ENCODE results near the gene SLC25A36. TPM values are rescaled to one million over a fixed set of nuclear protein-coding genes. Genes with fewer than 3 reads are reported as not detected.

Gene SLC25A36
- total RNA-seq, 2 donors from 2014 or later = 82.6 to 101 TPM

DNA sequence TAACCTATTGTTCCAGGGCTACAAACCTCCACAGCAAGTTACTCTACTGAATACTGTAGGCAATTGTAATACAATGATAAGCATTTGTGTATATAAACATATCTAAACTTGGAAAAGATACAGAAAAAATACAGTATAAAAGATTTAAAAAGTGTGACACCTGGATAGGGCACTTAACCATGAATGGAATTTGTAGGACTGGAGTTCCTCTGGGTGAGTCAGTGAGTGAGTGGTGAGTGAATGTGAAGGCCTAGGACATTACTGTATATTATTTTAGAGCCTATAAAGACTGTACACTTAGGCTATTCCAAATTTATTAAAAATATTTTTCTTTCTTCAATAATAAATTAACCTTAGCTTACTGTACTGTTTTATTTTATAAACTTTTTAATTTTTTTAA lies 38.4 kb upstream of the SLC25A36 start:
- no peak overlapping the region for H3K9ac ChIP-seq (ENCODE audit: extremely low read depth, low read length, poor library complexity, severe bottlenecking)
- DNase-seq = no peak
- no peaks in the 10 kb centered on the region for H3K36me3 ChIP-seq (ENCODE audit: control insufficient read depth, insufficient read depth, low read length)
- no peaks in the 10 kb centered on the region for H3K4me1 ChIP-seq (ENCODE audit: control insufficient read depth, insufficient read depth, low read length)
- TF ChIP-seq, protein P1, sequence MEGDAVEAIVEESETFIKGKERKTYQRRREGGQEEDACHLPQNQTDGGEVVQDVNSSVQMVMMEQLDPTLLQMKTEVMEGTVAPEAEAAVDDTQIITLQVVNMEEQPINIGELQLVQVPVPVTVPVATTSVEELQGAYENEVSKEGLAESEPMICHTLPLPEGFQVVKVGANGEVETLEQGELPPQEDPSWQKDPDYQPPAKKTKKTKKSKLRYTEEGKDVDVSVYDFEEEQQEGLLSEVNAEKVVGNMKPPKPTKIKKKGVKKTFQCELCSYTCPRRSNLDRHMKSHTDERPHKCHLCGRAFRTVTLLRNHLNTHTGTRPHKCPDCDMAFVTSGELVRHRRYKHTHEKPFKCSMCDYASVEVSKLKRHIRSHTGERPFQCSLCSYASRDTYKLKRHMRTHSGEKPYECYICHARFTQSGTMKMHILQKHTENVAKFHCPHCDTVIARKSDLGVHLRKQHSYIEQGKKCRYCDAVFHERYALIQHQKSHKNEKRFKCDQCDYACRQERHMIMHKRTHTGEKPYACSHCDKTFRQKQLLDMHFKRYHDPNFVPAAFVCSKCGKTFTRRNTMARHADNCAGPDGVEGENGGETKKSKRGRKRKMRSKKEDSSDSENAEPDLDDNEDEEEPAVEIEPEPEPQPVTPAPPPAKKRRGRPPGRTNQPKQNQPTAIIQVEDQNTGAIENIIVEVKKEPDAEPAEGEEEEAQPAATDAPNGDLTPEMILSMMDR (conservative IDR thresholded peaks at IDR 0.05) = no peak
- peaks cover 13% of the 10 kb centered on the region for H3K27me3 ChIP-seq (ENCODE audit: control insufficient read depth, insufficient read depth, low read length, poor library complexity, severe bottlenecking)
- Mint-ChIP-seq H3K27ac (no peak overlapping the region), H3K4me1 (peaks cover under 1% of the 10 kb centered on the region), H3K36me3 (ENCODE audit: low read depth) (no peaks in the 10 kb centered on the region), H3K27me3 (ENCODE audit: insufficient read depth) (peaks cover 4% of the 10 kb centered on the region), H3K4me3 (no peak overlapping the region), H3K9me3 (no peaks in the 10 kb centered on the region)
- no peaks in the 10 kb centered on the region for H3K9me3 ChIP-seq (ENCODE audit: control insufficient read depth, low read length)
- H3K4me3 ChIP-seq (ENCODE audit: low read length) = no peak overlapping the region
- H3K27ac ChIP-seq (ENCODE audit: low read depth, low read length) = no peak overlapping the region

DNA sequence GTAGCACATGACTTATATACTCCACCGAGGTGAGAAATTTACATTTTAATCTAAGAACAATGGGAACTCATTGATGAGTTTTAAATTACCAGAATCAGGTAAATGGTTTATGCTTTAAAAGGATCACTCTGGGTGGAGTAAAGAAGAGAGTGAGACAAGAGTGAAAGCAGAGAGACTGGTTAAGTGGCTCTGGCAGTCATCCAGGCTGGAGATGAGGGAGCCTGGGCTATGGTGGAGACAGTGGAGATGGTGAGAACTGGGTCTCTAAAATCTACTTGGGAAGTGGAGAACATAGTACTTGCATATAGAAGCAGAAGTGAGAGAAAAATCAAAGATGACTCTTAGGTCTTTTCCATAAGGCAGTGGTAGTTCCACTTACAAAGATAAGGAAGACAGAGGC lies 37.1 kb upstream of the SLC25A36 start:
- Histone ChIP-seq H3K27me3 (ENCODE audit: control insufficient read depth, insufficient read depth, low read length, poor library complexity, severe bottlenecking) (peaks cover 13% of the 10 kb centered on the region), H3K9me3 (ENCODE audit: control insufficient read depth, low read length) (no peaks in the 10 kb centered on the region), H3K9ac (ENCODE audit: extremely low read depth, low read length, poor library complexity, severe bottlenecking) (no peak overlapping the region), H3K36me3 (ENCODE audit: control insufficient read depth, insufficient read depth, low read length) (no peaks in the 10 kb centered on the region), H3K4me3 (ENCODE audit: low read length) (no peak overlapping the region), H3K27ac (ENCODE audit: low read depth, low read length) (no peak overlapping the region), H3K4me1 (ENCODE audit: control insufficient read depth, insufficient read depth, low read length) (no peaks in the 10 kb centered on the region)
- Mint-ChIP-seq H3K27ac (no peak overlapping the region), H3K4me3 (no peak overlapping the region), H3K4me1 (no peaks in the 10 kb centered on the region), H3K9me3 (no peaks in the 10 kb centered on the region), H3K27me3 (ENCODE audit: insufficient read depth) (peaks cover 4% of the 10 kb centered on the region), H3K36me3 (ENCODE audit: low read depth) (no peaks in the 10 kb centered on the region)
- WGBS, 2 experiments (ENCODE audit: insufficient coverage in 1 of 2, insufficient read length in 1 of 2) = 96% methylated on average over 1 of the region's 1 CpG; no CpG with 5 or more reads in 1 of the 2 experiments
- TF ChIP-seq, protein P1 (conservative IDR thresholded peaks at IDR 0.05) = no peak
- DNase-seq = no peak

DNA sequence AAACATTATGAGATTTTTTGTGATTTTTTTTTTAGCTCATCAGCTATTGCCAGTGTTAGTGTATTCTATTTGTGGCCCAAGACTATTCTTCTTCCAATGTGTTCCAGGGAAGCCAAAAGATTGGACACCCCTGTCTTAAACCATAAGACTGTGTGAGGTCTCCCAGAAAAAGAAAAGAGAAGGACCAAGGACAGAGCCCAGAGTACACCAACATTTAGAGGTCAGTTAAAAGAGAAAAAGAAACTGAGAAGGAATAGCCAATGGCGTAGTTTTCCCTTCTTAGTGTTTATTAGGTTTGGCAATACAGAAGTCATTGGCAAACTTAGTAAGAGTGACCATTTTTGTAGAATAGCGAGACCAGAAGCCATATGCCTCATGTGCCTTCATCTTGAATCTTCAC lies 36.1 kb upstream of the SLC25A36 start:
- no peak for DNase-seq
- Histone ChIP-seq H3K9me3 (ENCODE audit: control insufficient read depth, low read length) (no peaks in the 10 kb centered on the region), H3K4me1 (ENCODE audit: control insufficient read depth, insufficient read depth, low read length) (no peaks in the 10 kb centered on the region), H3K4me3 (ENCODE audit: low read length) (no peak overlapping the region), H3K27me3 (ENCODE audit: control insufficient read depth, insufficient read depth, low read length, poor library complexity, severe bottlenecking) (peaks cover 13% of the 10 kb centered on the region), H3K36me3 (ENCODE audit: control insufficient read depth, insufficient read depth, low read length) (no peaks in the 10 kb centered on the region), H3K9ac (ENCODE audit: extremely low read depth, low read length, poor library complexity, severe bottlenecking) (no peak overlapping the region), H3K27ac (ENCODE audit: low read depth, low read length) (no peak overlapping the region)
- H3K4me3 Mint-ChIP-seq = no peak overlapping the region
- peaks cover 4% of the 10 kb centered on the region for H3K27me3 Mint-ChIP-seq (ENCODE audit: insufficient read depth)
- 90 to 96% methylated on average over 2 of the region's 2 CpGs for WGBS, 2 experiments (ENCODE audit: insufficient coverage in 1 of 2, insufficient read length in 1 of 2)
- H3K27ac Mint-ChIP-seq = no peak overlapping the region
- no peaks in the 10 kb centered on the region for H3K9me3 Mint-ChIP-seq
- H3K4me1 Mint-ChIP-seq = no peaks in the 10 kb centered on the region
- H3K36me3 Mint-ChIP-seq (ENCODE audit: low read depth) = no peaks in the 10 kb centered on the region
- TF ChIP-seq, protein P1 (conservative IDR thresholded peaks at IDR 0.05) = no peak
